ENCODE measurements around the gene SNX13. TPM values are rescaled to one million over a fixed set of nuclear protein-coding genes. Genes with fewer than 3 reads are reported as not detected.

Gene SNX13
- total and polyA plus RNA-seq, 11 donors: 8.5 to 59.6 (median 48.9) TPM

- TF ChIP-seq CTCF (IDR thresholded peaks at IDR 0.05) (no peak), POLR2A (IDR thresholded peaks at IDR 0.05) (no peak)
- 83 to 88% (median 87%) methylated on average over 4 of the region's 4 CpGs for WGBS, 4 donors
- Histone ChIP-seq H3K27ac (no peak overlapping the region), H3K4me1 (peaks cover 0 to 18% (median 0%) of the 10 kb centered on the region in 12 donors), H3K9me3 (peaks cover 0 to 12% (median 0%) of the 10 kb centered on the region in 12 donors), H3K36me3 (peaks cover 0 to 54% (median 8%) of the 10 kb centered on the region in 9 donors), H3K4me3 (no peak overlapping the region), H3K27me3 (no peaks in the 10 kb centered on the region)
- intact Hi-C loops (cut with DNase I): no loop called here
- DNase-seq (no peak), ATAC-seq (no peak)
Observed at GRCh38 chr7:17845197-17845547, 95.1 kb downstream of the SNX13 start.

GRCh38 chr7:17844514-17845196, 95.6 kb downstream of the SNX13 start:
- Histone ChIP-seq H3K36me3 (peaks cover 0 to 54% (median 9%) of the 10 kb centered on the region in 9 donors), H3K27ac (no peak overlapping the region), H3K4me3 (no peak overlapping the region), H3K27me3 (no peaks in the 10 kb centered on the region), H3K9me3 (peaks cover 0 to 12% (median 0%) of the 10 kb centered on the region in 12 donors), H3K4me1 (peaks cover 0 to 18% (median 0%) of the 10 kb centered on the region in 12 donors)
- no peak for DNase-seq
- 61 to 74% (median 69%) methylated on average over 3 of the region's 3 CpGs for WGBS, 4 donors
- TF ChIP-seq POLR2A (IDR thresholded peaks at IDR 0.05) (no peak), CTCF (IDR thresholded peaks at IDR 0.05) (no peak)
- ATAC-seq: no peak
- intact Hi-C loops (cut with DNase I): no loop called here

- Histone ChIP-seq H3K27ac (no peak overlapping the region), H3K27me3 (no peaks in the 10 kb centered on the region), H3K4me3 (no peak overlapping the region), H3K9me3 (peaks cover 0 to 12% (median 0%) of the 10 kb centered on the region in 12 donors), H3K36me3 (peaks cover 0 to 57% (median 15%) of the 10 kb centered on the region in 9 donors), H3K4me1 (peaks cover 0 to 18% (median 0%) of the 10 kb centered on the region in 12 donors)
- ATAC-seq (no peak), DNase-seq (no peak)
- intact Hi-C loops (cut with DNase I): no loop called here
- TF ChIP-seq POLR2A (IDR thresholded peaks at IDR 0.05) (no peak), CTCF (IDR thresholded peaks at IDR 0.05) (no peak)
- 78 to 83% (median 81%) methylated on average over 4 of the region's 4 CpGs for WGBS, 4 donors
Observed at GRCh38 chr7:17844022-17844421, 96.3 kb downstream of the SNX13 start.

- peaks cover 0 to 12% (median 0%) of the 10 kb centered on the region in 12 donors for H3K9me3 ChIP-seq
- intact Hi-C loops (cut with DNase I): no loop called here
- DNase-seq: no peak
- no peaks in the 10 kb centered on the region for H3K27me3 ChIP-seq
- H3K36me3 ChIP-seq: peaks cover 0 to 67% (median 24%) of the 10 kb centered on the region in 9 donors
- H3K27ac ChIP-seq: no peak overlapping the region
- peaks cover 0 to 18% (median 0%) of the 10 kb centered on the region in 12 donors for H3K4me1 ChIP-seq
- no peak for ATAC-seq
- TF ChIP-seq POLR2A (IDR thresholded peaks at IDR 0.05) (no peak), CTCF (IDR thresholded peaks at IDR 0.05) (no peak)
- no peak overlapping the region for H3K4me3 ChIP-seq
Observed at GRCh38 chr7:17843041-17843440, 97.3 kb downstream of the SNX13 start.
